Neural progenitor cell (in vitro differentiated cells): ENCODE data around the gene PRRG1. TPM values are rescaled to one million over a fixed set of nuclear protein-coding genes. Genes with fewer than 3 reads are reported as not detected.

Experiments used
- DNase-seq: peaks from one replicate; pipeline ENCODE4 v3.0.0-alpha.2; 2016; ENCODE audit warnings: low spot score
- H2AFZ ChIP-seq: fragments of 200-600 bp; sonication (generic); replicated peaks from 2 replicates; pipeline ENCODE4 v1.6.1; 2016; ENCODE audit warnings: antibody characterized with exemption
- H3F3A ChIP-seq: fragments of 200-600 bp; sonication (generic); 2 replicates; pipeline ENCODE4 v1.6.1; 2016; ENCODE audit warnings: antibody characterized with exemption, low read depth
- H3K27ac ChIP-seq: fragments of 200-600 bp; sonication (generic); 2 replicates; pipeline ENCODE4 v1.5.1; 2016; ENCODE audit warnings: mild to moderate bottlenecking
- H3K27me3 ChIP-seq: fragments of 200-600 bp; sonication (generic); 2 replicates; pipeline ENCODE4 v1.6.1; 2016; ENCODE audit warnings: mild to moderate bottlenecking, moderate library complexity
- H3K36me3 ChIP-seq: fragments of 200-600 bp; sonication (generic); 2 replicates; pipeline ENCODE4 v1.5.1; 2016
- H3K4me1 ChIP-seq: fragments of 200-600 bp; sonication (generic); 2 replicates; pipeline ENCODE4 v1.6.1; 2016; ENCODE audit warnings: mixed run types
- H3K4me2 ChIP-seq: fragments of 200-600 bp; sonication (generic); 2 replicates; pipeline ENCODE4 v1.6.1; 2016
- H3K4me3 ChIP-seq: fragments of 200-600 bp; sonication (generic); 2 replicates; pipeline ENCODE4 v1.5.1; 2016
- H3K79me2 ChIP-seq: fragments of 200-600 bp; sonication (generic); 2 replicates; pipeline ENCODE4 v1.6.1; 2016; ENCODE audit warnings: low read depth
- H3K9ac ChIP-seq: fragments of 200-600 bp; sonication (generic); 2 replicates; pipeline ENCODE4 v1.6.1; 2016
- H3K9me3 ChIP-seq: fragments of 200-600 bp; sonication (generic); 2 replicates; pipeline ENCODE4 v1.5.1; 2016; ENCODE audit warnings: low read depth
- H4K20me1 ChIP-seq: fragments of 200-600 bp; sonication (generic); 2 replicates; pipeline ENCODE4 v1.6.1; 2016; ENCODE audit warnings: low read depth
- H3K27ac Mint-ChIP-seq: 3 replicates; pipeline ENCODE4 v1.8.0; 2021; ENCODE audit warnings: mixed read lengths
- H3K27me3 Mint-ChIP-seq: 2 replicates; pipeline ENCODE4 v1.8.0; 2022; ENCODE audit warnings: low read depth, mild to moderate bottlenecking, inconsistent platforms, moderate library complexity, mixed read lengths; ENCODE audit not compliant: insufficient read depth
- H3K36me3 Mint-ChIP-seq: 3 replicates; pipeline ENCODE4 v1.8.0; 2021; ENCODE audit warnings: mixed read lengths
- H3K4me1 Mint-ChIP-seq: 3 replicates; pipeline ENCODE4 v1.8.0; 2021; ENCODE audit warnings: mixed read lengths
- H3K4me3 Mint-ChIP-seq: 3 replicates; pipeline ENCODE4 v1.8.0; 2021; ENCODE audit warnings: mild to moderate bottlenecking, moderate library complexity, mixed read lengths
- H3K9me3 Mint-ChIP-seq: 3 replicates; pipeline ENCODE4 v1.8.0; 2020; ENCODE audit warnings: mixed read lengths
- EZH2 ChIP-seq: fragments of 200-600 bp; sonication (generic); IDR thresholded peaks from 2 replicates; pipeline ENCODE4 v1.6.1; 2017; ENCODE audit warnings: antibody characterized with exemption, mild to moderate bottlenecking, moderate library complexity
- EZH2phosphoT487 ChIP-seq: fragments of 200-600 bp; sonication (generic); IDR thresholded peaks from 2 replicates; pipeline ENCODE4 v1.6.1; 2017; ENCODE audit warnings: antibody characterized with exemption
- total RNA-seq: library from RNA; depleted of rRNA; stranded (reverse); fragments of >200 nt; gene quantifications from 2 replicates; pipeline ENCODE4 v1.2.3, GENCODE V29; 2015; ENCODE audit warnings: low replicate concordance
- TF ChIP-seq, protein P1 (sequence below): fragments of 200-600 bp; sonication (generic); IDR thresholded peaks from 2 replicates; pipeline ENCODE4 v1.5.1; 2017; ENCODE audit warnings: antibody characterized with exemption, mild to moderate bottlenecking

Gene PRRG1
- total RNA-seq, 1 donor from 2014 or later = 8.7 TPM

DNA sequence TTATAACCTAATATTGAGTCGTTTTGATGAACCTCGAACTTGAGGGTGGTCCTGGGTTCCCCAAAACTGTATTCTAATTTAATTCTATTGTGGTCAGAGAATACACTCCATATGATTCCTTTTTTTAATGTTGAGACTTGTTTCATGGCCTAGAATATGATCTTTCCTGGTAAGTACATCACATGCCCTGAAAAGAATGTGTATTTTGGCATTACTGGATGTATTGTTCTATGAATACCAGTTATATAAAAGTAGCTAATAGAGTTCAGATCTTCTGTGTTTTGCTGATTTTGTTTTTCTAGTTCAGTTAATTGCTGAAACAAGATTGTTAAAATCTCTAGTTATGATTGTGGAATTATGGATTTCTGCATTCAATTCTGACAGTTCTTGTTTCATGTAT is 18.8 kb downstream of the PRRG1 start:
- H3K4me1 ChIP-seq = no peaks in the 10 kb centered on the region
- Mint-ChIP-seq H3K36me3 (no peaks in the 10 kb centered on the region), H3K4me1 (no peaks in the 10 kb centered on the region), H3K9me3 (peaks cover 6% of the 10 kb centered on the region), H3K27me3 (peaks cover 3% of the 10 kb centered on the region), H3K4me3 (no peak overlapping the region), H3K27ac (no peak overlapping the region)
- TF ChIP-seq, protein P1, sequence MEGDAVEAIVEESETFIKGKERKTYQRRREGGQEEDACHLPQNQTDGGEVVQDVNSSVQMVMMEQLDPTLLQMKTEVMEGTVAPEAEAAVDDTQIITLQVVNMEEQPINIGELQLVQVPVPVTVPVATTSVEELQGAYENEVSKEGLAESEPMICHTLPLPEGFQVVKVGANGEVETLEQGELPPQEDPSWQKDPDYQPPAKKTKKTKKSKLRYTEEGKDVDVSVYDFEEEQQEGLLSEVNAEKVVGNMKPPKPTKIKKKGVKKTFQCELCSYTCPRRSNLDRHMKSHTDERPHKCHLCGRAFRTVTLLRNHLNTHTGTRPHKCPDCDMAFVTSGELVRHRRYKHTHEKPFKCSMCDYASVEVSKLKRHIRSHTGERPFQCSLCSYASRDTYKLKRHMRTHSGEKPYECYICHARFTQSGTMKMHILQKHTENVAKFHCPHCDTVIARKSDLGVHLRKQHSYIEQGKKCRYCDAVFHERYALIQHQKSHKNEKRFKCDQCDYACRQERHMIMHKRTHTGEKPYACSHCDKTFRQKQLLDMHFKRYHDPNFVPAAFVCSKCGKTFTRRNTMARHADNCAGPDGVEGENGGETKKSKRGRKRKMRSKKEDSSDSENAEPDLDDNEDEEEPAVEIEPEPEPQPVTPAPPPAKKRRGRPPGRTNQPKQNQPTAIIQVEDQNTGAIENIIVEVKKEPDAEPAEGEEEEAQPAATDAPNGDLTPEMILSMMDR = no peak
- no peak for TF ChIP-seq EZH2
- no peak for TF ChIP-seq EZH2phosphoT487
- no peaks in the 10 kb centered on the region for H3K9me3 ChIP-seq
- no peaks in the 10 kb centered on the region for H4K20me1 ChIP-seq
- no peak overlapping the region for H3K27ac ChIP-seq
- H3K27me3 ChIP-seq = no peaks in the 10 kb centered on the region
- H3K9ac ChIP-seq = no peak overlapping the region
- H2AFZ ChIP-seq = no peak overlapping the region
- H3K4me3 ChIP-seq = no peak overlapping the region
- H3K4me2 ChIP-seq = no peak overlapping the region
- no peaks in the 10 kb centered on the region for H3F3A ChIP-seq
- no peaks in the 10 kb centered on the region for H3K79me2 ChIP-seq
- no peaks in the 10 kb centered on the region for H3K36me3 ChIP-seq
- DNase-seq = no peak

DNA sequence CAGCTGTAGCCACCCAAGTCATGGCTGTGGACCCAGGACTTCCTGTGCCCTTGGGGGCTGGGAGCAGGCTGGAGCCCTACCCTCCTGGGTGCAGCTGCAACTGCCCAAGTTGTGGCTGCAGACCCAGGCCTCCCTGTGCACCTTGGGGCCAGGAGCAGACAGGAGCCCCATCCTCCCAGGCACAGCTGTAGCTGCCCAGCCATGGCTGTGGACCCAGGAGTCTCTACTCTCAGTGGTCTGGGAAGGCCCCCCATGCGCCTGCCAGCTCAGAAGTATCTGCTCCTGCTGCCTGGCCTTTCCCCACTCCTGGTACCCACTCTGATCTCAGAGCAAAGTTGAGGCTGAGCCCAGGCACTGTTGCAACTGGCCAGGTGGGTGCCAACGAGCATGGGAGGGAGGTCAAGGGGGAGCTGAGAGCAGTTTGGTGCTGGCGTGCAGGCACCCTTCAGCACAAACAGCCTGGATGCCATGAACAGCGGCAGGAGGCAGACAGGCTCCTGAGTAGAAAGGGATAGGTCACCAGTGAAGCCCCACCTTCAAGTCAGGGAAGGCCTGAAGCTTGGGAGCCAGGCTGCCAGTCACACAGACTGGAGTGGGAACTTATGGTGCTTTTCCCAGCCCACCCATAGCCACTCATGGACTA is 21.5 kb downstream of the PRRG1 start:
- H3K4me3 Mint-ChIP-seq = no peak overlapping the region
- Histone ChIP-seq H3K4me1 (no peaks in the 10 kb centered on the region), H3K79me2 (peaks cover 10% of the 10 kb centered on the region), H3K4me2 (no peak overlapping the region), H3K4me3 (no peak overlapping the region), H3K27ac (no peak overlapping the region), H3K9me3 (no peaks in the 10 kb centered on the region), H3K36me3 (no peaks in the 10 kb centered on the region), H3F3A (no peaks in the 10 kb centered on the region), H3K27me3 (no peaks in the 10 kb centered on the region), H2AFZ (no peak overlapping the region), H3K9ac (no peak overlapping the region), H4K20me1 (no peaks in the 10 kb centered on the region)
- DNase-seq = no peak
- H3K27ac Mint-ChIP-seq = no peak overlapping the region
- peaks cover 4% of the 10 kb centered on the region for H3K9me3 Mint-ChIP-seq
- H3K27me3 Mint-ChIP-seq = peaks cover 3% of the 10 kb centered on the region
- TF ChIP-seq EZH2phosphoT487 = no peak
- TF ChIP-seq, protein P1 = no peak
- no peak for TF ChIP-seq EZH2
- no peaks in the 10 kb centered on the region for H3K4me1 Mint-ChIP-seq
- no peaks in the 10 kb centered on the region for H3K36me3 Mint-ChIP-seq

DNA sequence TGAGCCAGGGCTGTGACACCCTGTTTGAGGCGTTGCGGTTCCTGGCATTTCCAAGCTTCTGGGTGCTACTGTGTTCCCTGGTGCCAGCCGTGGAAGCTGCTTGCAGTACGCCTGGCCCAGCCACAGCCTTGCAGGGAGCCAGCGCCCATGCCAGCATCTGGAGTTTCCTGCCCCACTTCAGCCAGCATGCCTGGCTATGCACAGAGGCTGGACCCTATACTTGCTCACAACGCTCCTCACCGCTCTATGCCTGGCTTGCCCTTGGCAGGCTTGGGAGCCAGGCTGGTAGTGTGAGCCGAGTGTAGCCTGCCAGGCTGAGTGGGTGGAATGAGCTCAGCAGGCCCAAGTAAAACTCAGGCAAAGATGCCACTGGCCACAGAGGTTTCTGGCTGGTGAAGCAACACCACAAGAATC is 22.4 kb downstream of the PRRG1 start:
- no peak overlapping the region for H3K27ac Mint-ChIP-seq

More for the DNA sequence above, 22.4 kb downstream of the PRRG1 start:
- Histone ChIP-seq H3K27me3 (no peaks in the 10 kb centered on the region), H3K4me1 (no peaks in the 10 kb centered on the region), H3K9ac (no peak overlapping the region), H4K20me1 (no peaks in the 10 kb centered on the region), H3K27ac (no peak overlapping the region), H3K4me2 (no peak overlapping the region), H3K9me3 (no peaks in the 10 kb centered on the region), H3K4me3 (no peak overlapping the region), H2AFZ (no peak overlapping the region), H3K36me3 (no peaks in the 10 kb centered on the region), H3K79me2 (peaks cover 10% of the 10 kb centered on the region), H3F3A (no peaks in the 10 kb centered on the region)
- no peak for DNase-seq
- TF ChIP-seq EZH2 = no peak
- TF ChIP-seq, protein P1 = no peak
- no peaks in the 10 kb centered on the region for H3K36me3 Mint-ChIP-seq
- no peaks in the 10 kb centered on the region for H3K4me1 Mint-ChIP-seq
- H3K27me3 Mint-ChIP-seq = peaks cover 3% of the 10 kb centered on the region
- H3K9me3 Mint-ChIP-seq = peaks cover 4% of the 10 kb centered on the region
- H3K4me3 Mint-ChIP-seq = no peak overlapping the region
